Measurements from ENCODE around the gene LYRM2. TPM values are rescaled to one million over a fixed set of nuclear protein-coding genes. Genes with fewer than 3 reads are reported as not detected.
A peak's percentile ranks its signal among the peaks of the same experiment; 100 is the strongest.

The LYRM2 gene
- total RNA-seq, 1 donor from 2014 or later: 9.4 TPM

DNA sequence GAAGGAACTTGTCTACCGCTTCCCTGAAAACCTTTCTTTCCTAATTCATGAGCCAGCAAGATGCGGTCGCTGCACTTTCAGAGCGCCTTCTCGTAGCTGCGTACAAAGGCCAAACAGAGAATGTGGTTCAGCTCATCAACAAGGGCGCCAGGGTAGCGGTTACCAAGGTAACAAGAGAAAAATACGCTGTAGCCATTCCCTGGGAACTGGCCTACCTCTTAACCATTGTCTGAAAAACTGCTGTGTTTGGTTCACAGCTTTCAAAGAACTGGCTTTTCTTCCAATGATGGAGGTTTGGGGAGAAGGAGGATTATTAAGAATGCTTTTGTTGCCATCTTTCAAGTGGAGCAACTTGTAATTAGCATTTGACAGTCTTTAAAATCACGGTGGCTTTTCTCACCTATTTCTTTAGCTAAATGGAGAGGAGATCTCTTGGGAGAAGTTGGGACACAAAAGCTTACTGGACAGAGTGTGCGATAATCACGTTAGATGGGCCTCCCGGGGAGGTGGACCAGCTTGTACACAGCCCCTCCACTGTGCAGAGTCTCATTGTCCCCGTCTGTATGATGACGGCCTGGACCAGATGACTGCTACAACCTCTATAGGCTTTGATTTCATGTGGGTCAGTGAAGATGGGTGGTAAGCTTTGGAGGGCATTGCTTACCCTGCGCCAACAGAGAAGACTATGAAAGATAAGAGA, 71.5 kb downstream of the LYRM2 start:
- H3K36me3 ChIP-seq (ENCODE audit: control insufficient read depth in 3 of 3, insufficient read depth in 3 of 3, low read length in 3 of 3): no peaks in the 10 kb centered on the region
- H3K4me1 ChIP-seq (ENCODE audit: control insufficient read depth in 3 of 3, insufficient read depth in 3 of 3, low read length in 3 of 3): peaks cover 0 to 6% (median 5%) of the 10 kb centered on the region in 3 donors
- H3K27me3 ChIP-seq (ENCODE audit: control insufficient read depth in 3 of 3, insufficient read depth in 3 of 3, low read length in 3 of 3): no peaks in the 10 kb centered on the region
- H3K9ac ChIP-seq (ENCODE audit: low read depth in 1 of 3, low read length in 3 of 3): no peak overlapping the region
- no peak overlapping the region for H3K4me3 ChIP-seq (ENCODE audit: low read length in 3 of 3)
- H3K9me3 ChIP-seq (ENCODE audit: control insufficient read depth in 3 of 3, low read length in 3 of 3): no peaks in the 10 kb centered on the region
- H3K27ac ChIP-seq (ENCODE audit: low read depth, low read length): no peak overlapping the region

DNA sequence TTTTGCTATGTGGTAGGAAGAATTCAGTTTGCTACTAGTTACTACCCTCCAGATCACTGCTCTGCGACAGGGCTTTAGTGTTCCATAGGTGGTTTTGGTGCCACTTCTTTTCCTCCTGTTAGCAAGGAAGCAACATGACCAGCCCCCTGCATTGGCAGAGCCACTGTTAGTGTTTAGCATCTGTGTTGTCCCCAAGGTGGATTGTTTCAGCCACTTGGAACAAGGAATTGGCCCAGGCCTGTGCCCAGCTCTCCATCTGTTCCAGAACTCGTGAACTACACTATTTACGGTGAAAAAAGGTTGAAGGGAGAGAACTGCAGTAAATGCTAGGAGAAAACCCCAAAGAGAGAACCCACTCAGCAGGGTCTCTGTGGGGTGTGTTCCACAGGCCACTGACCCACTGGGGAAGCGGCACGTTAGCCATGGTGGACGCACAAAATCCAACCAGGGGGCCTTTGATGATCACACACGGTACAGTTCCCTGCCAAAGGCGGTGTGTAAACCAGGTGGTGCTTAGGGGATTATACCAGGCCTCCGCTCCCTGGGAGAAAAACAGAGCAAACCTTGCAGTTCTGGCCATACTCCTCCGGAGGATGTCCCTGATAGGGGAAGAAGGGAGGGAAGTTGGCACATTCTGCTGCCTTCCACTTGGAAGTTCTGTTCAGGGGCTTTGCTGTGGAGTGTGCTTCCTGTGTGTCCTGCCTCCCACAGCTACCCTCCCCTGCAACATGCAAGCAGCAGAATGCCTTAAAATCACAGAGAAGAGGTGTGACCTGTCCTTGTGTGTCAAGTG, 72.3 kb downstream of the LYRM2 start:
- H3K9me3 ChIP-seq (ENCODE audit: control insufficient read depth in 3 of 3, low read length in 3 of 3): no peaks in the 10 kb centered on the region

DNA sequence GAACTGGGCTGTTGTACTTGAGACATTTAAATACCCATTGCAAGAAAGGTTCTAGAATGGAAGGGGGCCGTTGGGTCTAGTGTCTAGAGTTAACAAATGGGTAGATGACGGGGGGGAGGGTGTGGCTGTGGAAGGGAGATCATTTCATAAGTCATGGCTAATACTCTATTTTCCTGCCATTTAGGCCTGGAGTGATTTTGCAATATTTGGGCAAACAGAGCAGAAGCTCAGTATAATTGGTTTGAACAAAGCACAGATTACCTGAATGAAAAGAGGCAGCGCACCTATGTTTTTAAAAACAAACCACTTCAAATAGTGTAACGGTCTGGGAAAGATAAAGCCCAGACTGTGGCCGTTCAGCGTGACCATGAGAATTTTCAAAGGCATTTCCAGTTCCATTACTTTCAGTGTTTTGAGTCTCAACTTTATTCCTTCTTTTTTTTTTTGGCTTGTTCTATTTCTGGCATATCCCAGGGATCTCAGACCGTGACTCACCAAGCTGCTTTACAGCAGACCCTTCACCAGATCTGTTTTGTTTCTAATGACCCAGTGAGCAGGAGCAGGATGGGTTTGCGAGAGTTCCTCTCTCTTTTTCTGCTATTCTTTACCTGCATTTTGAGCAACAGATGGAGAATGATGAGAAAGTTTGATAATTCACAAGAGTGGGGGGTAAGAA, 73.7 kb downstream of the LYRM2 start:
- Histone ChIP-seq H3K36me3 (ENCODE audit: control insufficient read depth in 3 of 3, insufficient read depth in 3 of 3, low read length in 3 of 3) (no peaks in the 10 kb centered on the region), H3K4me1 (ENCODE audit: control insufficient read depth in 3 of 3, insufficient read depth in 3 of 3, low read length in 3 of 3) (peaks cover 0 to 12% (median 5%) of the 10 kb centered on the region in 3 donors), H3K9ac (ENCODE audit: low read depth in 1 of 3, low read length in 3 of 3) (no peak overlapping the region), H3K27ac (ENCODE audit: low read depth, low read length) (no peak overlapping the region), H3K9me3 (ENCODE audit: control insufficient read depth in 3 of 3, low read length in 3 of 3) (no peaks in the 10 kb centered on the region), H3K4me3 (ENCODE audit: low read length in 3 of 3) (no peak overlapping the region), H3K27me3 (ENCODE audit: control insufficient read depth in 3 of 3, insufficient read depth in 3 of 3, low read length in 3 of 3) (no peaks in the 10 kb centered on the region)

More for the DNA sequence above, 72.3 kb downstream of the LYRM2 start:
- H3K36me3 ChIP-seq (ENCODE audit: control insufficient read depth in 3 of 3, insufficient read depth in 3 of 3, low read length in 3 of 3): no peaks in the 10 kb centered on the region
- H3K4me1 ChIP-seq (ENCODE audit: control insufficient read depth in 3 of 3, insufficient read depth in 3 of 3, low read length in 3 of 3): peaks cover 0 to 12% (median 5%) of the 10 kb centered on the region in 3 donors
- no peaks in the 10 kb centered on the region for H3K27me3 ChIP-seq (ENCODE audit: control insufficient read depth in 3 of 3, insufficient read depth in 3 of 3, low read length in 3 of 3)
- H3K27ac ChIP-seq (ENCODE audit: low read depth, low read length): no peak overlapping the region
- H3K4me3 ChIP-seq (ENCODE audit: low read length in 3 of 3): no peak overlapping the region
- no peak overlapping the region for H3K9ac ChIP-seq (ENCODE audit: low read depth in 1 of 3, low read length in 3 of 3)

DNA sequence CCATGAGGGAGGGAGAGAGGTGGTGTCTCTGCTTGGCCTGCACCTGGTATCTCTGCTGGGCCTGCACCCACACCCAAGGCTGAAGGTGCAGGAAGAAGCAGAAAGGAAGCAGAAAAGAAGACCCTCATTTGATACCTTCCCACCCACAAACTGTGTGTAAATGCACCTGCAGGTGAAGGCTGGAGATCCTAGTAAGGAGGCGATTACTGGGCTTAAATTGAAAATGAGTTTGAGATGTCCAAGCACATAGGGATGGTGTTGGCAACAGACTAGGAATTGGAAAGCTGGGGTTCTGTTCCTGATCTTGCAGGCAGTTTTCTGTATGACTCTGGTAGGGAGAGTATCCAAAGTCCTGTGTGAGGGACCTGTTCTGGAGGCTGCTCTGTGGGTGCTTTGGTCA, 74.7 kb downstream of the LYRM2 start:
- Histone ChIP-seq H3K9ac (ENCODE audit: low read depth in 1 of 3, low read length in 3 of 3) (no peak overlapping the region), H3K36me3 (ENCODE audit: control insufficient read depth in 3 of 3, insufficient read depth in 3 of 3, low read length in 3 of 3) (no peaks in the 10 kb centered on the region), H3K4me3 (ENCODE audit: low read length in 3 of 3) (no peak overlapping the region), H3K27me3 (ENCODE audit: control insufficient read depth in 3 of 3, insufficient read depth in 3 of 3, low read length in 3 of 3) (no peaks in the 10 kb centered on the region), H3K4me1 (ENCODE audit: control insufficient read depth in 3 of 3, insufficient read depth in 3 of 3, low read length in 3 of 3) (peaks cover 0 to 12% (median 5%) of the 10 kb centered on the region in 3 donors), H3K27ac (ENCODE audit: low read depth, low read length) (no peak overlapping the region), H3K9me3 (ENCODE audit: control insufficient read depth in 3 of 3, low read length in 3 of 3) (no peaks in the 10 kb centered on the region)

DNA sequence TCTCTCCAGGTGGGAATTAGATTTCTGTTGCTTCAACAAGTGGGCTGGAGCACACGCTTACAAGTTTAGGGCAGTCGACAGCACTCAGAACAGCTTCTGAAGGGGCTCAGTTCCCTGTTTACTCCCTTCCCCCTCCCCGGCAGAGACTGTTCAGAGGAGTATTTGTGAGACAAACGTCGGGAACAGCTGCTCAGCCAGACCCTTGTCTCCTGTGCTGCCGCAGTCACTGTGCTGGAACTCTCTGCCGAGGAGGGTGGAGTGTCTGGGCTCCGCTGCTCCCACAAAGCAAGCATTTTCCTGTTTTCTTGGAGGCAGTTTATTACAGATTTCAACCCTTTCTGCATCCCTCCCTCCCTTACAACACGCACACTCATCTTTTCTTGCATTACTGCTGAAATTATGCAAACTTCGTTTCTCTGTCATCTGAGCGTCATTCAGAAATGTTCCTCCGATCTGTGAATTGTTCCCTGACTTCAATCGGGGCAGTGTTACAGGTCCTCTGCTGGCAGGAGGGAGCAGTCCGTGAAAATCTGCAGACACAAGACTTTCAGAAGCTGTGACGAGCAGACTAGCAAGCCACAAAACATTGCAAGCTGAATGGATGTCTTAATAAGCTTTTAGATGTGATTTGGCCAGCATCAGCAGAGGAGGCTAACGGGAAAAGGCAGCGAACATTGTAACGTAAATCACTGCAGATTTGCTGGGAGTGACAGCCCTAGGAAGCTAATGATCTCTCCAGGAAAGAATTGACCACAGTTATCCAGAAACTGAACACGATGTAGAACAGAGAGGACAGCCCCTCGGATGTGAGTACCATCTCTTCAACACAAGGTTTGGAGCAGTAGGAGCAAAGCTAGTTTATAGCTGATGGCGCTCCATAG, 76.2 kb downstream of the LYRM2 start:
- no peak overlapping the region for H3K27ac ChIP-seq (ENCODE audit: low read depth, low read length)

DNA sequence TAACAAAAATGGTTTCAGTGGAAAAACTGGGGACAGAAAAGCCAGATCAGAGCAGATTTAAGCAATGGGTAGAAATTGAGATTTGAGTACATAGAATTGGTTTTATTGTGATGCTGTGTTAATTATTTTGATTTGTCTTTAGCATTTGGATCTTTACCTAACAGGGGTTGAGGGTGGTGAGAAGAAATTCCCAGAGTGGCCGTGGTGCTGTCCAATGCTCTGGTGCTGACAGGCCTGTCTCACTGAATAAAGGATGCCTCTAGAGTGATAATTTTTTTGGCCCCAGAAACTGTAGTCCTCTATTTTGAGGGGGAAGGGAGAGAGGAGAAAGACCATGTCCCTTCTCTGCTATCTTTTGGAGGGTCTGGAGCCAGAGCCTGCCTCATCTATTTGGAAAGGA, 79.1 kb downstream of the LYRM2 start:
- Histone ChIP-seq H3K4me3 (ENCODE audit: low read length in 3 of 3) (no peak overlapping the region), H3K4me1 (ENCODE audit: control insufficient read depth in 3 of 3, insufficient read depth in 3 of 3, low read length in 3 of 3) (peaks cover 0 to 12% (median 4%) of the 10 kb centered on the region in 3 donors), H3K9ac (ENCODE audit: low read depth in 1 of 3, low read length in 3 of 3) (no peak overlapping the region), H3K9me3 (ENCODE audit: control insufficient read depth in 3 of 3, low read length in 3 of 3) (no peaks in the 10 kb centered on the region), H3K36me3 (ENCODE audit: control insufficient read depth in 3 of 3, insufficient read depth in 3 of 3, low read length in 3 of 3) (no peaks in the 10 kb centered on the region), H3K27ac (ENCODE audit: low read depth, low read length) (no peak overlapping the region), H3K27me3 (ENCODE audit: control insufficient read depth in 3 of 3, insufficient read depth in 3 of 3, low read length in 3 of 3) (no peaks in the 10 kb centered on the region)

More for the DNA sequence above, 76.2 kb downstream of the LYRM2 start:
- Histone ChIP-seq H3K4me3 (ENCODE audit: low read length in 3 of 3) (peak overlapping the region; percentile 62 to 67 (median 66)), H3K4me1 (ENCODE audit: control insufficient read depth in 3 of 3, insufficient read depth in 3 of 3, low read length in 3 of 3) (peaks cover 0 to 12% (median 5%) of the 10 kb centered on the region in 3 donors), H3K9ac (ENCODE audit: low read depth in 1 of 3, low read length in 3 of 3) (peak overlapping the region; percentile 28 to 66 (median 35)), H3K27me3 (ENCODE audit: control insufficient read depth in 3 of 3, insufficient read depth in 3 of 3, low read length in 3 of 3) (no peaks in the 10 kb centered on the region), H3K36me3 (ENCODE audit: control insufficient read depth in 3 of 3, insufficient read depth in 3 of 3, low read length in 3 of 3) (no peaks in the 10 kb centered on the region), H3K9me3 (ENCODE audit: control insufficient read depth in 3 of 3, low read length in 3 of 3) (no peaks in the 10 kb centered on the region)

DNA sequence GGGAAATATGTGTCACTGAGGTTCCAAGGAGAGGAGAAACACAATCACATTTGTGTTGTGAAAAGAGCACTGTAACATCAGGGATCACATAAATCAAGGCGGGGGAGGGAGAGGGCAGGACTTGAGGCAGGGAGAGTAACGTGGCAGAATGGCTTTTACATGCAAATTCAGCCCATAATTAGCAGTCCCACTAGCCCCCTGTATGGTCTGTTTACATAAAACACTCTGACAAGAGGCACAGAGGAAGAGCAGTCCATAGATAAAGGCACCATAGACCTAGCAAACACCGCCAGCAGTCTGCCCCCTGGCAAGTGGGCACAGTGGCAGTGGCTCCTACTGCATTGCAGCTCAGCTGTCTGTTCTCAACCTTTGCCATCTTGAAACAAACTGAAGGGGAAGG, 82.7 kb downstream of the LYRM2 start:
- Histone ChIP-seq H3K9ac (ENCODE audit: low read depth in 1 of 3, low read length in 3 of 3) (no peak overlapping the region), H3K4me1 (ENCODE audit: control insufficient read depth in 3 of 3, insufficient read depth in 3 of 3, low read length in 3 of 3) (no peaks in the 10 kb centered on the region), H3K36me3 (ENCODE audit: control insufficient read depth in 3 of 3, insufficient read depth in 3 of 3, low read length in 3 of 3) (no peaks in the 10 kb centered on the region), H3K4me3 (ENCODE audit: low read length in 3 of 3) (no peak overlapping the region), H3K27ac (ENCODE audit: low read depth, low read length) (no peak overlapping the region), H3K9me3 (ENCODE audit: control insufficient read depth in 3 of 3, low read length in 3 of 3) (no peaks in the 10 kb centered on the region), H3K27me3 (ENCODE audit: control insufficient read depth in 3 of 3, insufficient read depth in 3 of 3, low read length in 3 of 3) (no peaks in the 10 kb centered on the region)

DNA sequence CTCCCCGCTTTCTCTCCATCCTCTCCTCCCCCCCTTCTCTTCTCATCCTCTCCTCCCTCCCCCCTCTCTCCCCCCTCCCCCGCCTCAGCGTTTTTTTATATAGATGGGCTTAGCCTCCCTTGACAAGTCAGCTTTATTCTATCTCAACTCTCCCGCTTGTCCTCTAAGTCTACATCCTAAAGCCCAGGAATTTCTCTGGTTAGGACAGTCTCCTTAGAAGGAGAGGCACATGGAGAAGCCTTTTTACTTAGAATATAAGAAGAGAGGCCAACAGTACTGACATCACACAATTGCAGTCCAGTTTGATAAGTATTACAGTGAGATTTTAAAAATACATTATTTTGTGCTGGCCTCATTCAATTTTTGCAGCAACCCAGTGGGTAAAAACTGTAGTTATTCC, 83.5 kb downstream of the LYRM2 start:
- no peaks in the 10 kb centered on the region for H3K4me1 ChIP-seq (ENCODE audit: control insufficient read depth in 3 of 3, insufficient read depth in 3 of 3, low read length in 3 of 3)
- no peaks in the 10 kb centered on the region for H3K36me3 ChIP-seq (ENCODE audit: control insufficient read depth in 3 of 3, insufficient read depth in 3 of 3, low read length in 3 of 3)
- no peak overlapping the region for H3K4me3 ChIP-seq (ENCODE audit: low read length in 3 of 3)
- H3K9me3 ChIP-seq (ENCODE audit: control insufficient read depth in 3 of 3, low read length in 3 of 3): no peaks in the 10 kb centered on the region
- H3K9ac ChIP-seq (ENCODE audit: low read depth in 1 of 3, low read length in 3 of 3): no peak overlapping the region
- no peak overlapping the region for H3K27ac ChIP-seq (ENCODE audit: low read depth, low read length)
- no peaks in the 10 kb centered on the region for H3K27me3 ChIP-seq (ENCODE audit: control insufficient read depth in 3 of 3, insufficient read depth in 3 of 3, low read length in 3 of 3)

DNA sequence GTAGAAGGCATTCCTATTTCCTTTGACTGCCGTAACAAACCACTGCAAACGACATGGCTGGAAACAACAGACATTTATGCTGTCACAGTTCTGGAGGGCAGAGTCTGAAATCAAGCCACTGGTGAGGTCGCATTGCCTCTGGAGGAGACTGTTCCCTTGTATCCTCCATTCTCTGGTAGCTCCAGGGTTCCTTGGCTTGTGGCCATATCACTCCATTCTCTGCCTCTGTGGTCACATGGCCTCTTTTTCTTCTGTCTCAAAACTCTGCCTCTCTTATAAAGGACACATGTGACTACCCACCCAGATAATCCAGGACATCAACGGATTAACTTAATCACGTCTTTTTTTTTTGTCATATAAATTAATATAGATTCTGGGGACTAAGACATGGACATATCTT, 84.4 kb downstream of the LYRM2 start:
- H3K4me3 ChIP-seq (ENCODE audit: low read length in 3 of 3): no peak overlapping the region
- H3K9me3 ChIP-seq (ENCODE audit: control insufficient read depth in 3 of 3, low read length in 3 of 3): no peaks in the 10 kb centered on the region
- H3K9ac ChIP-seq (ENCODE audit: low read depth in 1 of 3, low read length in 3 of 3): no peak overlapping the region
- H3K27ac ChIP-seq (ENCODE audit: low read depth, low read length): no peak overlapping the region
- no peaks in the 10 kb centered on the region for H3K4me1 ChIP-seq (ENCODE audit: control insufficient read depth in 3 of 3, insufficient read depth in 3 of 3, low read length in 3 of 3)
- no peaks in the 10 kb centered on the region for H3K27me3 ChIP-seq (ENCODE audit: control insufficient read depth in 3 of 3, insufficient read depth in 3 of 3, low read length in 3 of 3)
- no peaks in the 10 kb centered on the region for H3K36me3 ChIP-seq (ENCODE audit: control insufficient read depth in 3 of 3, insufficient read depth in 3 of 3, low read length in 3 of 3)

Data from skeletal muscle tissue (tissue), 4 donors.